Pancreas (tissue), 10 donors: ENCODE data around the gene ZBTB18. TPM values are rescaled to one million over a fixed set of nuclear protein-coding genes. Genes with fewer than 3 reads are reported as not detected.

Experiments used
- ATAC-seq, 4 donors: fragments of 200-7000 bp; cut with Tn5 transposase; one replicate each; pipeline versions ENCODE4 v1.8.0 to v1.9.1; 2020; ENCODE audit warnings: mild to moderate bottlenecking in 4 of 4, moderate library complexity in 4 of 4
- DNase-seq, 6 donors: peaks; one replicate each; pipeline ENCODE4 v3.0.0-alpha.2; 2020
- FAIRE-seq: peaks from 2 replicates; lab custom pipeline; 2012; peaks lifted over from hg19 to GRCh38; lab: Jason Lieb, UNC
- H3K27ac ChIP-seq, 4 donors: fragments of 200-600 bp; sonication (generic); 1 replicate in 3 of 4; 2 replicates in 1 of 4; pipeline versions ENCODE4 v1.5.0 to v1.8.0; 2020
- H3K27me3 ChIP-seq, 4 donors: fragments of 200-600 bp; one replicate each; pipeline ENCODE4 v1.8.0; 2021
- H3K36me3 ChIP-seq, 3 donors: fragments of 200-600 bp; sonication (generic) in 1 of 3; one replicate each; pipeline versions ENCODE4 v1.5.0 to v1.8.0; 2020 to 2021
- H3K4me1 ChIP-seq, 3 donors: fragments of 200-600 bp; one replicate each; pipeline ENCODE4 v1.8.0; 2021
- H3K4me3 ChIP-seq, 4 donors: fragments of 200-600 bp; sonication (generic) in 2 of 4; one replicate each; pipeline versions ENCODE4 v1.5.0 to v1.8.0; 2020 to 2021
- H3K9me3 ChIP-seq, 4 donors: fragments of 200-600 bp; one replicate each; pipeline ENCODE4 v1.8.0; 2021
- CTCF ChIP-seq, 4 donors: fragments of 200-600 bp; sonication (generic) in 3 of 4; IDR thresholded peaks; one replicate each; pipeline versions ENCODE4 v1.5.0 to v1.8.0; 2021; ENCODE audit warnings: antibody characterized with exemption in 4 of 4
- WGBS, 2 donors: extraction: QIAGEN DNeasy Blood & Tissue Kit; methylation state at CpG; one replicate each; pipeline ENCODE4 v1.1.7; 2013; 5-methylcytosine and 5-hydroxymethylcytosine counted together
- intact Hi-C, 3 donors: fragments of 100-400 bp; cut with DNase I; formaldehyde crosslinking; loops; one replicate each; pipeline versions ENCODE4 v1.11.1 to v1.14.2; 2022
- polyA plus RNA-seq, 2 donors: library from polyadenylated mRNA; stranded (reverse); fragments of 200-250 nt; gene quantifications; one replicate each; pipeline ENCODE4 v1.2.3, GENCODE V29; 2013
- total RNA-seq, 6 donors: library from RNA; stranded (reverse); fragmentation: NEBNext Ultra II Directional in 4 of 6; extraction: Animal tissue kit (Norgen Biotek cat#: 25700) in 4 of 6; gene quantifications; one replicate each; pipeline versions ENCODE4 v1.2.1 to v1.2.4, GENCODE V29; 2021 to 2023
- donor health status: healthy with polysubstance abuse.
- donor health status: DM: no; HTN: no; CAD: no; lungs with moderate emphysema.
- donor health status: DM: no; HTN: no; CAD: no.
- donor health status: control.
- donor health status: control.
- donor health status: Bipolar disorder and iron deficiency.
- donor health status: DM: yes; HTN: yes; CAD: no.
- donor health status: DM: no; HTN: no; CAD: no.
- donor health status: DM: no; HTN: no; CAD: no.
- donor health status: DM: yes; HTN: yes; CAD: no.

Gene ZBTB18
- total and polyA plus RNA-seq, 8 donors = 12.8 to 18.5 (median 14.5) TPM

- Histone ChIP-seq H3K36me3 (no peaks in the 10 kb centered on the region), H3K4me1 (peaks cover 0 to 9% (median 0%) of the 10 kb centered on the region in 3 donors), H3K27me3 (no peaks in the 10 kb centered on the region), H3K9me3 (no peaks in the 10 kb centered on the region), H3K4me3 (no peak overlapping the region), H3K27ac (peak overlapping the region in 2 of 4 donors; percentile 54 to 62)
- WGBS, 2 donors = 29 to 34% methylated on average over 6 of the region's 6 CpGs
- TF ChIP-seq CTCF (IDR thresholded peaks at IDR 0.05) = no peak
- ATAC-seq (peak; percentile 74 to 86 (median 84)), FAIRE-seq (no peak), DNase-seq (no peak)
- intact Hi-C loops = no loop called here
Measured at GRCh38 chr1:244092293-244092963, 41.3 kb downstream of the ZBTB18 start.

GRCh38 chr1:244092964-244093638 is 42.0 kb downstream of the ZBTB18 start:
- TF ChIP-seq CTCF (IDR thresholded peaks at IDR 0.05) = no peak
- H3K36me3 ChIP-seq = no peaks in the 10 kb centered on the region
- DNase-seq (no peak), FAIRE-seq (no peak), ATAC-seq (peak in 2 of 4 donors; percentile 7 to 13)
- 64 to 65% methylated on average over 11 of the region's 11 CpGs for WGBS, 2 donors
- intact Hi-C loops = no loop called here
- peaks cover 0 to 9% (median 0%) of the 10 kb centered on the region in 3 donors for H3K4me1 ChIP-seq
- H3K4me3 ChIP-seq = no peak overlapping the region
- H3K9me3 ChIP-seq = no peaks in the 10 kb centered on the region
- no peaks in the 10 kb centered on the region for H3K27me3 ChIP-seq
- peak overlapping the region in 2 of 4 donors; percentile 54 to 62 for H3K27ac ChIP-seq

GRCh38 chr1:244094880-244095528 is 43.9 kb downstream of the ZBTB18 start:
- Histone ChIP-seq H3K4me3 (no peak overlapping the region), H3K27ac (no peak overlapping the region), H3K36me3 (no peaks in the 10 kb centered on the region), H3K9me3 (no peaks in the 10 kb centered on the region), H3K27me3 (no peaks in the 10 kb centered on the region), H3K4me1 (peaks cover 0 to 5% (median 0%) of the 10 kb centered on the region in 3 donors)
- 57% methylated on average over 9 of the region's 9 CpGs for WGBS, 2 donors
- FAIRE-seq (no peak), DNase-seq (peak in 2 of 6 donors; percentile 41 to 46), ATAC-seq (peak in 2 of 4 donors; percentile 20 to 55)
- TF ChIP-seq CTCF (IDR thresholded peaks at IDR 0.05) = no peak
- intact Hi-C loops = no loop called here

- no peak for FAIRE-seq
- no peaks in the 10 kb centered on the region for H3K36me3 ChIP-seq
- intact Hi-C loops = no loop called here
- no peak overlapping the region for H3K4me3 ChIP-seq
- TF ChIP-seq CTCF (IDR thresholded peaks at IDR 0.05) = no peak
- no peak for DNase-seq
- H3K9me3 ChIP-seq = no peaks in the 10 kb centered on the region
- no peak overlapping the region for H3K27ac ChIP-seq
- no peaks in the 10 kb centered on the region for H3K27me3 ChIP-seq
- WGBS, 2 donors = 65 to 66% methylated on average over 4 of the region's 4 CpGs
- no peak for ATAC-seq
- H3K4me1 ChIP-seq = peaks cover 0 to 3% (median 0%) of the 10 kb centered on the region in 3 donors
Measured at GRCh38 chr1:244095529-244095911, 44.4 kb downstream of the ZBTB18 start.
